A172 (cell line): ENCODE measurements around the gene GPRIN1. TPM values are rescaled to one million over a fixed set of nuclear protein-coding genes. Genes with fewer than 3 reads are reported as not detected.
"Not testable (repeated sequence)": the region's sequence is repeated elsewhere in the genome, so short reads cannot be mapped to it uniquely, and the experiment has no call there.

Experiments used
- DNase-seq: peaks from one replicate; pipeline ENCODE4 v3.0.0-alpha.2; 2015; ENCODE audit warnings: low spot score
- total RNA-seq: library from RNA; depleted of rRNA; stranded (reverse); fragments of >200 nt; shearing (Covaris generic); gene quantifications from 2 replicates; pipeline ENCODE4 v1.2.3, GENCODE V29; 2014

Gene GPRIN1
- total RNA-seq, 1 experiment from 2014 or later: 24.6 TPM

DNA sequence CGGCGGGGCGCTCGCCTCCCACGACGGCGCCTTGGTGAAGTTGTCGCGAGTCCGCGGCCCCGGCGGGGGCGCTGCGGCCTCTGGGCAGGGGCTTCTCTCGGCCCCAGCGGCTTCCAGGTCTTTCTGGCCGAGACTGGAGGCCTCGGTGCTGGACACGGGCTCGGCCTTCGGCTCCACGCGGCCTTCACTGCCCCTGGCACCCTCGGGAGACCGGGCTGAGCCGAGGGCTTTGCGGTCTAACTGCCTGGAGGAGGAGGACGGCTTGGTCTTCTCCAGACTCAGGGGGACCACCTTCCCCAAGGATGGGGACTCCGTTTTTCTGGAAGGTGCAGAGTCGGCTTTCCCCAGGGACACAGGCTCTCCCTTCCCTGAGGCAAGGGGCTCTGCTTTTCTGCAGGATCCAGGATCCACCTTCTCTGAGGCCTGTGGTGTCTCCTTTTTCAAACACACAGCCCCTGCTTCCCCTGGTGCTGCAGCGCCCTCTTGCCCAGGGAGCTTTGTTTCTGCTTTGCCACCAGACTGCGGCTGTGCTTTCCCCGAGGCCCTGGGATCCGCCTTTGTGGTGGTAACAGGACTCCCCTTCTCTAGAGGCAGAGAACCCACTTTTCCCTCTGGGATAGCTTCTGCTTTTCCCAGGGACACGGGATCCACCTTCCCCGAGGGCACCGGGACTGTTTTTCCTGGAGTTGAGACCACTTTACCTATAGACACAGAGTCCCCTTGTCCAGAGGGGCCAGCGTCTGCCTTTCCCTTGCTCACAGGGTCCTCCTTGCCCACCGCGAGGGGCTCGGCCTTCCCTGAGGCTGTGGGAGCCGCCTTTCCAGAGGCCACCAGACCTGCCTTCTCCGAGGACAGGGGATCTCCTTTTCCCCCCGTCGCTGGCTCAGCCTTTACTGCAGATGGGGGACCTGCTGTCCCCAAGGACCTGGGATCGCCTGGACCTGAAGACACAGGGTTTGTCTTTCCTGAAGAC is 12.3 kb downstream of the GPRIN1 start:
- DNase-seq: no peak

- no peak for DNase-seq
These were observed 13.1 kb downstream of the GPRIN1 start for GRCh38 chr5:176596689-176597416.

- DNase-seq: no peak
These were observed 13.8 kb downstream of the GPRIN1 start for GRCh38 chr5:176596069-176596644.

GRCh38 chr5:176595386-176595943 is 14.5 kb downstream of the GPRIN1 start:
- DNase-seq: no peak

DNA sequence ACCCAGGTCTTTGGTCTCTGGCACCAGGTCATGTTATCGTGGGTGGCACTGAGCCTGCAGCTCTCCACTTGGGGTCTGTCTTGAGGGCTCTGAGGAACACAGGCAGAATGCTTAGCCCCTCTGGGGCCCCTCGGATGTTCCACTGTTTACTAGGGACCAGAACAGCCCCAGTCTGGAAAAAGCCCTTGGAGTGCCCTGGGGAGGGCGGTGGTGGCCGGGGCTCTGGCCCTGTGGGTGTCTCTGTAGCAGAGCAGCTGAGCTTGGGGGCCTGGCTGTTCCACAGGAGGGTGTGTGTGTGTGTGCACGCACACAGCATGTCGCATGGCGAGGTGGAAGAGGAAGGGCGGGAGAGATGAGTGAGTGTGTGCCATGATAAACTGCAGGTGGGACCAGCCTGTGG is 15.4 kb downstream of the GPRIN1 start:
- no peak for DNase-seq

- no peak for DNase-seq
These were observed 16.6 kb downstream of the GPRIN1 start for GRCh38 chr5:176593273-176593869.

GRCh38 chr5:176592573-176592972 is 17.4 kb downstream of the GPRIN1 start:
- no peak for DNase-seq

DNA sequence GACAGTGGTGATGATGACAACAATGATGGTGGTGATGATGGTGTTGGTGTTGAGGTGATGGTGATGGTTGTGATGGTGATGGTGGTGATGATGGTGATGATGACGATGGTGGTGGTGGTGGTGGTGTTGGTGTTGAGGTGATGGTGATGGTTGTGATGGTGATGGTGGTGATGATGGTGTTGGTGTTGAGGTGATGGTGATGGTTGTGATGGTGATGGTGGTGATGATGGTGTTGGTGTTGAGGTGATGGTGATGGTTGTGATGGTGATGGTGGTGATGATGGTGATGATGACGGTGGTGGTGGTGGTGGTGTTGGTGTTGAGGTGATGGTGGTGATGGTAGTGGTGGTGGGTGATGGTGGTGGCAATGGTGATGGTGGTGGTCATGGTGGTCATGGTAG is 18.3 kb downstream of the GPRIN1 start:
- DNase-seq: not testable (repeated sequence)

- no peak for DNase-seq
These were observed 19.8 kb downstream of the GPRIN1 start for GRCh38 chr5:176590035-176590717.

GRCh38 chr5:176589039-176589769 is 20.8 kb downstream of the GPRIN1 start:
- no peak for DNase-seq

DNA sequence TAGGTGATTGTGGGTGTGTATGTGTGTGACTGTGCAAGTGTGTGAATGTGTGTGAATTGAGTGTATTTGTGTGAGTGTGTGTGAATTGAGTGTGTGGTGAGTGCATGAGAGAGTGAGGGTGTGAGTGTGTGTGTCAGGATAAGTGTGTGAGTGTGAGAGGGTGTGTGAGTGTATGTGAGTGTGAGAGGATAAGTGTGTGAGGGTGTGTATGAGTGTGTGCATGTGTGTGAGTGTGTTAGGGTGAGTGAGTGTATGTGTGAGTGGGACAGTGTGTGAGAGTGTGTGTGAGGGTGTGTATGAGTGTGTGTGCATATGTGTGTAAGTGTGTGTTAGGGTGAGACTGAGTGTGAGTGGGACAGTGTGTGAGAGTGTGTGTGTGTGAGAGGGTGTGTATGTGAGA is 21.7 kb downstream of the GPRIN1 start:
- DNase-seq: no peak

DNA sequence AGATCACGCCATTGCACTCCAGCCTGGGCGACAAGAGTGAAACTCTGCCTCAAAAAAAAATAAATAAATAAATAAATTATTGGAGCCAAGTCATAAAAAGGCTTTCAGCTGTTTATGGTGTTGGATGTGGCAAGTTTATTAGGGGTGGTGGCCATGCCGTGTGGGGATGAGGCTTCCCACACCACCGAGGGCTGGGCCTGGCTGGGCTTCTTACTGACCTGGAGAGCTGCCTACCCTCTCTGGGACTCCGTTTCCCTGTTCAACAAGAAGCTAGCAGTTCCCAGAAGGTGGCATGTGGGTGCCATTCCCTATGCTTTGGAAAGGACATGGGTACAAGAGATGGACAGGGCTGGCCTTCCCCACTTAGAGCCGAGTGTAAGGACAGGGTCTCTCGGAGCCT is 22.6 kb downstream of the GPRIN1 start:
- no peak for DNase-seq

GRCh38 chr5:176583076-176583475 is 26.9 kb downstream of the GPRIN1 start:
- DNase-seq: no peak

DNA sequence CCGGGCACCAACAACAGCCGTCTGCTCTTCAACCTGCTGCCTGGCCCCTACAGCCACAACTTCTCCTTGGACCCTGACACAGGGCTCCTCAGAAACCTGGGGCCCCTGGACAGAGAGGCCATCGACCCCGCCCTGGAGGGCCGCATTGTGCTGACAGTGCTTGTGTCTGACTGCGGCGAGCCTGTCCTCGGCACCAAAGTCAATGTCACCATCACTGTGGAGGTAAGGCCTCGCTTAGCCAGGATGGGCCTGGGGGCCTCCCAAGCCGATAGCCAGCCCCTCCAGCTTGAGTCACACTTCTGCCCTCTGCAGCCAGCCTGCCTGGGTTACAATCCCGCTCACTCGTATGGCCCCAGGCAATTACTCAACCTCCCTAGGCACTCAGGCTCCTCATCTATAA is 28.6 kb downstream of the GPRIN1 start:
- DNase-seq: no peak

- DNase-seq: no peak
These were observed 30.6 kb downstream of the GPRIN1 start for GRCh38 chr5:176579323-176579722.

DNA sequence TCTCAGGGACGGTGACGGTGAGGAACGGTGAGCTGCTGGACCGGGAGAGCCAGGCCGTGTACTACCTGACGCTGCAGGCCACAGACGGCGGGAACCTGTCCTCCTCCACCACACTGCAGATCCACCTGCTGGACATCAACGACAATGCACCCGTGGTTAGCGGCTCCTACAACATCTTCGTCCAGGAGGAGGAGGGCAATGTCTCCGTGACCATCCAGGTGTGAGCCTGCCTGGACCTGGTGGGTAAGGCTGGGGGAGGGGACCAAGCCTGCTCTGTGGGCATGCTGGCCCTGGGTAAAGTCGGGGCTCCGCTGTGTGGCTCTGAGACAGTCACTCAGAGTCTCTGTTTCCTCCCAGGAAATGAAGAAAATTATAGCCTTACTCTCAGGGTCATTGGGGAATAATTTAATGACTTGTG is 31.6 kb downstream of the GPRIN1 start:
- peak; percentile 26 for DNase-seq

DNA sequence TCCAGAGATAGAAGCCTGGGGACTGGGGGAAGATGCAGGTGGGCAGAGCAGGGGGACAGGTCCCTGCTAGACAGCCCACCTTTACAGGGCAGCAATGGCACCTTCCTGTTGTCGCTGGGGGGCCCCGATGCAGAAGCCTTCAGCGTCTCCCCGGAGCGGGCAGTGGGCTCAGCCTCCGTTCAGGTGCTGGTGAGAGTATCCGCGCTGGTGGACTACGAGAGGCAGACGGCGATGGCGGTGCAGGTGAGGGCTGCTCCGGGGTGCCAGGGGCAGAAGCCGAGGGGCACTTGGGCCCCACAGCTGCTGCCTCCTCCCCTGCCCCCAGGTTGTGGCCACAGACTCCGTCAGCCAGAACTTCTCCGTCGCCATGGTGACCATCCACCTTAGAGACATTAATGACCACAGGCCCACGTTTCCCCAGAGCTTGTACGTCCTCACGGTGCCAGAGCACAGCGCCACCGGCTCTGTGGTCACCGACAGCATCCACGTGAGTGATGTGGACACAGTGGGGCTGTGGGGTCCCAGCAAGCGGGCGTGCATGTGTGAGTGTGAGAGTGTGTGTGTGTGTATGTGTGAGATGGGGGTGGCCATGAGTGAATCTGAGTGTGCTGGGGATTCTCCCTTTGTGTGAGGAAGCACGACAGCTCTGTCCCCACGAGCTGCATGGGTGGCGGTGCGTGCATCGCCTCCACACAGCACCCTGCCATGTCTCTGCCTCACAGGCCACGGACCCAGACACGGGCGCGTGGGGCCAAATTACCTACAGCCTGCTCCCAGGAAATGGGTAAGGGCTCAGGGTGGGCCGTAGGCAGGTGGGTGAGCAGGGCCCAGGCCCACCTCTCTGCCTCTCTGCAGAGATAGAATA is 32.4 kb downstream of the GPRIN1 start:
- no peak for DNase-seq

DNA sequence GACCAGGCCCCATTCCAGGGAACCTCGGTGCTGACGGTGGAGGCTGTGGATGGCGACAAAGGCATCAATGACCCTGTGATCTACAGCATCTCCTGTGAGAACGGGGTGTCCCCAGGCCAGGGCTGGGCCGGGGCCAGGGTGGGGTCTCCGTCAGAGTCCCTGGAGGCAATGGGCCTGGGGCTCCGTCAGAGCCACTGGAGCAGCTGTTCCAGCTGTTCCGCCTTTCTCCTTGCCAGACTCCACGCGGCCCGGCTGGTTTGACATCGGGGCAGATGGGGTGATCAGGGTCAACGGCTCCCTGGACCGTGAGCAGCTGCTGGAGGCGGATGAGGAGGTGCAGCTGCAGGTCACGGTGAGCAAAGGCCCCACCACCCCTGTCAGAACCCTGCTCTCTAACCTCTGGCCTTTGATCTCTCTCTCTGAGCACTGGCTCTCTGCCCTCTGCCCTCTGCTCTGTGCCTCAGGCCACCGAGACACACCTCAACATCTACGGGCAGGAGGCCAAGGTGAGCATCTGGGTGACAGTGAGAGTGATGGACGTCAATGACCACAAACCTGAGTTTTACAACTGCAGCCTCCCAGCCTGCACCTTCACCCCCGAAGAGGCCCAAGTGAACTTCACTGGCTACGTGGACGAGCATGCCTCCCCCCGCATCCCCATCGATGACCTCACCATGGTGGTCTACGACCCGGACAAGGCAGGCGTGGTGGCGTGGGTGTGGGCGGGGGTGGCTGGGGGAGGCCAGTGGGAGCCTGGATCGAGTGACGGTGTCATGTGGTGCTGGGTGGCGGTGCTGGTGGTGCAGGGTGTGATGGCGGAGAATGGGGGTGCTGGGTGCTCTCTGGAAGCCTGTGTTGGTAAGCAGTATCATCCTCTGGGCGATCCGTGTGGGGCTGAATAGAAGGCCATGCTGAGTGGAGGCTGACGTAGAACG is 34.2 kb downstream of the GPRIN1 start:
- DNase-seq: no peak
